Gastroesophageal sphincter (tissue), 3 donors: Measurements from ENCODE around the gene TCF12.

Source experiments
- CTCF ChIP-seq, 4 experiments: fragments of 200-600 bp in 2 of 4; fragments of 450-650 bp in 2 of 4; sonication (generic) in 1 of 4; IDR thresholded peaks; one replicate each; pipeline ENCODE4 v1.5.1; 2017 to 2019; ENCODE audit warnings: antibody characterized with exemption in 4 of 4, mild to moderate bottlenecking in 2 of 4, moderate library complexity in 2 of 4
- EP300 ChIP-seq: sonication (generic); formaldehyde crosslinking; IDR thresholded peaks from one replicate; pipeline ENCODE4 v1.6.1; 2017; ENCODE audit warnings: antibody characterized with exemption, mild to moderate bottlenecking
- POLR2A ChIP-seq, 2 donors: fragments of 450-650 bp; IDR thresholded peaks; one replicate each; pipeline ENCODE4 v1.6.1; 2017; ENCODE audit warnings: antibody characterized with exemption in 2 of 2, mild to moderate bottlenecking in 2 of 2, moderate library complexity in 1 of 2
- POLR2AphosphoS5 ChIP-seq: sonication (generic); formaldehyde crosslinking; IDR thresholded peaks from one replicate; pipeline ENCODE4 v1.6.1; 2017; ENCODE audit warnings: antibody characterized with exemption

DNA sequence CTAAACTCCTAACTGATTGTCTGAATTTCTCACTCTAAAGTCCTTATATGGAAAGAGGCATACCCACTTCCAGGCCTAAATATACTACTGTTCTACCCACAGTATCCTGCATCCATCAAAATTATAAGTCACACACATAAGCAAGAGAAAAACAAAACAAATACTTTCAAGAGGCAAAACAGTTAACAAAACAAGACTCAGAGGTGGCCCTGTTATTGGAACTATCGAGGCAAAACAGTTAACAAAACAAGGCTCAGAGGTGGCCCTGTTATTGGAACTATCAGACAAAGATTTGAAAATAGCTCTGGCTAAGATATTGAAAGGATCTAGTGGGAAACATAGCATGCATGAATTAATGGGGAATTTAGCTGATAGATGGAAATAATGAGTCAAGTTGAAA is 233.7 kb downstream of the TCF12 start:
- no peak for TF ChIP-seq CTCF (IDR thresholded peaks at IDR 0.05)
- no peak for TF ChIP-seq POLR2AphosphoS5
- no peak for TF ChIP-seq EP300
- TF ChIP-seq POLR2A (IDR thresholded peaks at IDR 0.05), result no peak
